Stimulated activated CD8-positive, alpha-beta memory T cell treated with anti-CD3 and anti-CD28 coated beads, Interleukin-7, amount 100 ng/mL, for 48 hours (primary cell): ENCODE measurements around the gene FGF12.

Experiments used
- DNase-seq, 2 donors: peaks; one replicate each; pipeline ENCODE4 v3.0.0-alpha.2; 2020; ENCODE audit warnings: low read depth in 1 of 2; ENCODE audit errors: extremely low read depth in 1 of 2

Gene FGF12

GRCh38 chr3:192155194-192155593, 572.1 kb downstream of the FGF12 start:
- no peak for DNase-seq

- no peak for DNase-seq
Measured at GRCh38 chr3:192133271-192133670, 594.1 kb downstream of the FGF12 start.

DNA sequence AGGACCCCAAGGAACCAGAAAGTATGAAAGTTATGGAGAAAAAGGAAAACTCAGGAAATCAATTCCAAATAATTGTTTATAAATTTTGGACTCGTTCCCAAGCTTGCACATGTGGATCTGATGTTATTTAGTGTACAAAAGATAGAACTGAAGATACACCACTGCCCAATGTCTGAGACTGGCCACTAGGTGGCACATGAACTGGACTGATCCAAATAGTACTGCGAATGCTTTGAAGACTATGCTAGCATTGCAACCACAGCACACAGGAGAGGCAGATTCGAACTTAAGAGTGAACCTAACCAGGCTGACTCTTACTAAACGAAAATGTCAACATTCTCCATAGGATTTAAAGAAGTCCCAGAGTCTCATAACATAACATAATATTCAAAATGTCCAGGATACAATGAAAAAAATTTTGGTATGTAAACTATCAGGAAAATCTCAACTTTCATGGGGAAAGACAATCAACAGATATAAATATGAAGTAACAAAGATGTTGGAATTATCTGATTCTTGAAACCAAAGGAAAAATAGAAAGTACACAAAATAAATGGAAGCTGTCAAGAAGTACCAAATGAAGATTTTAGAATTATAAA, 596.7 kb downstream of the FGF12 start:
- no peak for DNase-seq

- no peak for DNase-seq
Measured at GRCh38 chr3:192129586-192129985, 597.8 kb downstream of the FGF12 start.

GRCh38 chr3:192128922-192129321, 598.4 kb downstream of the FGF12 start:
- DNase-seq, result no peak

- no peak for DNase-seq
Measured at GRCh38 chr3:192128060-192128459, 599.3 kb downstream of the FGF12 start.

DNA sequence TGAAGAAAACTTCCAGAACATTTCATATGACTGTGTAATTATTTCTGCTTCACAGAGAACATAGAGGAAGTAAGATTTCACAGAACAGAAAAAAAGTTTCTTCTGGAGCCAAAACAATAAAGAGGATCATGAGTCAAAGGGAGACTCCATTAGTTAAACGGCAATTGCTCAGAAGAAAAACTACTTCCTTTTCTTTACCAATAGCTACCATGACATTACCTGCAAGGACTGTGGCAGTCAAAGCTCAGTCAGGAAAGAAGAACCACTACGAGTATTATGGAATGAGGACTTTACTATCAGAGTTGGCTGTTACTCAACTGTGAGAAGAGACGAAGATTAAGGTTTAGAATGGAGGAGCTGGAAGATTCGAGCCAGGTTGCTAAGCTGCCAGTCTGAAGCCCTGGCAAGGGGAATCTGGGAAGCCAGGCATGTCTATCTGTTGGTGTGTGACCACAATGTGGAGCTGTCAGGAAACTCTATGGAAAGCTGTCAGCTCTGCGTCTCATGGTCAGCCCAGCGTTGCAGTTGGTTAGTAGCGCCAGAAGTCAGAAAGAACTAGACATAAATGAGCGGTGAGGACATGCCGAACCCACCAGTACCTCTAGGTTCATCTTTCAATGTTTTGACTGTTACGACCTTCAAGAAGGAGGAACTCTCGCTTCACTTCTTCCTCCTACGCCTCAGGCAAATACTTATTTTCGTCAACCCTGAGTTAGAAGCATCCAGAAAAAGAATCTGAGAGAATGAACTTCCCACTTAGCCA, 604.3 kb downstream of the FGF12 start:
- DNase-seq, result no peak

DNA sequence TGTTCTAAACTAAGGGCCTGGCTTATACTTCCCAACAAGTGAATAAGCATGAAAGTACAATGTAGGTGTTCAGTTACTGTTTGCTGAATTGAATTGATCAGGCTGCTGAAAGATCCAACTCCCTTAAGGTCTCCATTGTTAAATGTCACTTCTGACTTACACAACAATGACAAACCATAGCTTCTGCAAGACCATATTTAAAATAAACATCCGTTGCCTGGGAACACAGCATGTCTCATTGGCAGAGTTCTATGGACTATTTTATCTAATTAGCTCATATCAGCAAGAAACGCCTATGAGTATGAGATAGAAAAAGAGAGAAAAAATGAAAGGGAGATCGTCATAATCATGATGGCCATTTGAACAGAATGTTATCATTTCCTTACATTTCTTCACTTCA, 605.4 kb downstream of the FGF12 start:
- no peak for DNase-seq

DNA sequence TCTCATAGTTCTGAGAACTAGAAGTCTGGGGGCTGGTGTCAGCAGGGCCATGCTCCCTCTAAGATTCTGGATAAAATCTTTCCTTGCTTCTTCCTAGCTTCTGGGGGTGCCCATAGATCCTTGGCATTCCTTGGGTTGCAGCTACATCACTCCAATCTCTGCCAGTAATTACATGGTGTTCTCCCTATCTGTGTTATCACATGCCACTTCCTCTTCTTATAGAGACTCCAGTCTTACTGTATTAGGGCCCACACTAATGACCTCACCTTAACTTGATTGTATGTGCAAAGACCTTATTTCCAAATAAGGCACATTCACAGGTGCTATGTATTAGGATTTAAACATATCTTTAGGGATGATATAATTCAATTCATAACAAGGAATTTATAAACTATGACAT, 618.5 kb downstream of the FGF12 start:
- no peak for DNase-seq

GRCh38 chr3:192106543-192106942, 620.8 kb downstream of the FGF12 start:
- DNase-seq, result no peak

DNA sequence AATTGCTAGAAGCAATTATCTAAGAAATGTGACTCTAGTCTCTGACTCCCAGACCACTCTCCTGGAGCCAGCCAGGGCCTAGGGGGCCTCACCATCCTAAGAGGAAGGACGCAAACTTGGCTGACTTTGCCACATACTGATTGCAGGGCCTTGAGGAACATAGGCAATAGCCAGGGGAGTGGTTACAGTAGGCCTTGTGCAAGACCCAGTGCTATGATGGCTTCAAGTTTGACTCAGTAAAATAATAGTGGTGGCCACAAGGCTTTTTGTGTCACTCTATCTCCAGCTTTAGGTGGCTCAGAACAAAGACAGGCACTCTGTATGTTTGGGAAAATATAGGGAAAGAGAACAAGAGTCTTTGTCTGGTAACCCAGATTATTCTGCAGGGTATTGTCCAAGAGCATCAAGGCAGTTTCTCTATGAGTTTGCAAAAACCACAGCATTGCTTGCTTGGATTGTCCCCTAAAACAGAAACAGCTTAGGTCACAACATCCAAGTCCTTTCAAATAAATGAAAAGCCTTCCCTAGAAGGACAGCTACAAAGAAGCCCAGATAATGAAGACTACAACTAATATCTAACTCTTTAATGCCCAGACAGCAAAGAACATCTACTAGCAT, 634.8 kb downstream of the FGF12 start:
- DNase-seq, result no peak

DNA sequence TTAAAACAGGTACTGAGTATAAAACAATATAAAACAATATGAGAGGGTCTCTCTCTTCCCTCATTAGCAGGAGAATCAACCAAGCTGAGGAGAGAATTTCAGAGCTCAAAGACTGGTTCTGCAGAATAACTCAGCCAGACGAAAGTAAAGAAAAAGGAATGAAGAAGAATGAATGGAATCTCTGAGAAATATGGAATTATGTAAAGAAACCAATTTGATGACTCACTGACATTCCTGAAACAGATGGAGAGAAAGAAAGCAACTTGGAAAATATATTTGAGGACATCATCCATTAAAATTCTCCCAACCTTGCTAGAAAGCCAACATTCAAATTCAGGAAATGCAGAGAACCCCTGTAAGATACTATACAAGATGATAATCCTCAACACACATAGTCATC, 635.5 kb downstream of the FGF12 start:
- no peak for DNase-seq

DNA sequence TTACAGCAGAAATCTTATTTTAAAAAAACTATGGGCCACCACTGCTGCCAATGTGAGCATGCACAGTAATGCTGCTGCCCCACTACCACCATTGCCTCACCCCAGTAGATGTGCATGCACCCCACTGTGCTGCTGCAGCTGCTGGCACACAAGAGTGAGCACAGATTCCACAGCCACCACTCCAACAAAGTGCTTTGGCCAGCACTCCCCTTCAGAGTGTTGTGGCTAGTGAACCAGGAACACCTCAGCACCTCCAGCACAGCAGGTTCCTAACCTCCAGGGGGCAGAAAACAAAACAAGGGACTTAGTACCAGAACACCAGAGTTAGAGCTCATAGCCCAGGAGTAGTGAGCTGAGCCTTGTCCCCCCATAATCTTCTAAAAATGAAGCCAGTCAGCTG, 636.8 kb downstream of the FGF12 start:
- no peak for DNase-seq
